ENCODE results near the gene PUM1. TPM values are rescaled to one million over a fixed set of nuclear protein-coding genes. Genes with fewer than 3 reads are reported as not detected.

PUM1 gene
- total and polyA plus RNA-seq, 2 experiments from 2014 or later = 68.6 to 97.4 TPM

DNA sequence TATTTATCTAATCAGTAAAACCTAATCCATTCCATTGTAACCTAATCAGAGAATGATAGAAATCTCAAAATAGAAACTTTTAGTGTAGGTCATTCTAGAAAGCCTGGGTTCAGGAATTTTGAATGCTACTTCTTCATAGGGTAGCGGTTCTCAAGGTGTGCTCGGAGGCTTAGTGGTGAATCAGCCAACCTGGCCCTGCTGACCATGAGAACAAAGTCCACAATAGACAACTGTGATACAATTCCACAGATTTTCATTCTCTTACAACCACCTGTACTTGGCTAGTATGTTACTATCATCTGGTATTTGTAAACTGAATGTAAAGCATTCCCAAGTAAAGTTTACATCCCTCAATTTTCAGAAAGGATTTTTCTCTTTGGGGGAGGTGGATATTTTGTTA, 7.5 kb upstream of the PUM1 start:
- H3K79me2 ChIP-seq = no peaks in the 10 kb centered on the region
- peaks cover 6% of the 10 kb centered on the region for H3K4me1 ChIP-seq (ENCODE audit: insufficient read depth)
- H3K9me2 ChIP-seq (replicated peaks; ENCODE audit: insufficient read depth) = no peaks in the 10 kb centered on the region
- H3K9me3 ChIP-seq (ENCODE audit: low read depth) = no peaks in the 10 kb centered on the region
- H3K4me2 ChIP-seq = peak overlapping the region; percentile 5
- no peaks in the 10 kb centered on the region for H4K20me1 ChIP-seq (ENCODE audit: insufficient read depth, poor library complexity, severe bottlenecking)
- peak overlapping the region; percentile 50 for H3K27ac ChIP-seq
- H2AFZ ChIP-seq = no peak overlapping the region
- DNase-seq (ENCODE audit: low spot score) = peak; percentile 54
- no peaks in the 10 kb centered on the region for H3K27me3 ChIP-seq
- TF ChIP-seq EZH2phosphoT487 (IDR thresholded peaks at IDR 0.05; ENCODE audit: low read depth, severe bottlenecking, unreplicated experiment) (no peak), EZH2 (IDR thresholded peaks at IDR 0.05; ENCODE audit: borderline replicate concordance) (no peak)
- TF ChIP-seq, protein P1, sequence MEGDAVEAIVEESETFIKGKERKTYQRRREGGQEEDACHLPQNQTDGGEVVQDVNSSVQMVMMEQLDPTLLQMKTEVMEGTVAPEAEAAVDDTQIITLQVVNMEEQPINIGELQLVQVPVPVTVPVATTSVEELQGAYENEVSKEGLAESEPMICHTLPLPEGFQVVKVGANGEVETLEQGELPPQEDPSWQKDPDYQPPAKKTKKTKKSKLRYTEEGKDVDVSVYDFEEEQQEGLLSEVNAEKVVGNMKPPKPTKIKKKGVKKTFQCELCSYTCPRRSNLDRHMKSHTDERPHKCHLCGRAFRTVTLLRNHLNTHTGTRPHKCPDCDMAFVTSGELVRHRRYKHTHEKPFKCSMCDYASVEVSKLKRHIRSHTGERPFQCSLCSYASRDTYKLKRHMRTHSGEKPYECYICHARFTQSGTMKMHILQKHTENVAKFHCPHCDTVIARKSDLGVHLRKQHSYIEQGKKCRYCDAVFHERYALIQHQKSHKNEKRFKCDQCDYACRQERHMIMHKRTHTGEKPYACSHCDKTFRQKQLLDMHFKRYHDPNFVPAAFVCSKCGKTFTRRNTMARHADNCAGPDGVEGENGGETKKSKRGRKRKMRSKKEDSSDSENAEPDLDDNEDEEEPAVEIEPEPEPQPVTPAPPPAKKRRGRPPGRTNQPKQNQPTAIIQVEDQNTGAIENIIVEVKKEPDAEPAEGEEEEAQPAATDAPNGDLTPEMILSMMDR (IDR thresholded peaks at IDR 0.05; ENCODE audit: poor library complexity) = no peak
- no peak overlapping the region for H3K4me3 ChIP-seq
- 70% methylated on average over 2 of the region's 2 CpGs for WGBS (ENCODE audit: low lambda C conversion rate, missing lambda C conversion rate)
- H3K36me3 ChIP-seq (replicated peaks; ENCODE audit: insufficient read depth, low read depth) = no peaks in the 10 kb centered on the region

DNA sequence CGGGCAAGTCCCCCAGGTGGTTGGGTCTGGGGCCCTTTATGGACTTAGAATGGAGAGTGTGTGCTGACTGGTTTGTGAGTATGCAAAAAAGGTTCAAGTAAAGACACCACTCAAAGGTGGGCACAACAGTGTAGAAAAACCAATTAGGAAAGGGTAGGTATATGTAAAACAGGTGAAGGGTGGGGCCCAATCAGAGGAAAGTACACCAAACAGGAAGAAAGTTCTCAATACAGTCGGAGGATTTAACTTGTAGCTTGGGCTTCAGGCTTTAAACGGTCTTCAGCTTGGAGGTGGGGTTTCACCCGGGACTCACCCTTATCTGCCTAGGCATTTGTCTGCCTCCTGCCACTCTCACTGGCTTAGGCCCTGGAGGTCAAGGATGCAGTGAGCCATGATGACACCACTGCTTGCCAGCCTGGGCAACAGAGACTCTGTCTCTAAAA, 6.8 kb upstream of the PUM1 start:
- Histone ChIP-seq H3K27me3 (no peaks in the 10 kb centered on the region), H3K79me2 (no peaks in the 10 kb centered on the region), H2AFZ (no peak overlapping the region), H3K27ac (peak overlapping the region; percentile 5), H3K9me3 (ENCODE audit: low read depth) (no peaks in the 10 kb centered on the region), H4K20me1 (ENCODE audit: insufficient read depth, poor library complexity, severe bottlenecking) (no peaks in the 10 kb centered on the region), H3K4me1 (ENCODE audit: insufficient read depth) (peaks cover 6% of the 10 kb centered on the region), H3K4me3 (no peak overlapping the region), H3K4me2 (no peak overlapping the region), H3K9me2 (replicated peaks; ENCODE audit: insufficient read depth) (no peaks in the 10 kb centered on the region), H3K36me3 (replicated peaks; ENCODE audit: insufficient read depth, low read depth) (no peaks in the 10 kb centered on the region)
- WGBS (ENCODE audit: low lambda C conversion rate, missing lambda C conversion rate) = 36% methylated on average over 4 of the region's 4 CpGs
- DNase-seq (ENCODE audit: low spot score) = no peak
- TF ChIP-seq, protein P1 (IDR thresholded peaks at IDR 0.05; ENCODE audit: poor library complexity) = no peak
- no peak for TF ChIP-seq EZH2phosphoT487 (IDR thresholded peaks at IDR 0.05; ENCODE audit: low read depth, severe bottlenecking, unreplicated experiment)
- no peak for TF ChIP-seq EZH2 (IDR thresholded peaks at IDR 0.05; ENCODE audit: borderline replicate concordance)

DNA sequence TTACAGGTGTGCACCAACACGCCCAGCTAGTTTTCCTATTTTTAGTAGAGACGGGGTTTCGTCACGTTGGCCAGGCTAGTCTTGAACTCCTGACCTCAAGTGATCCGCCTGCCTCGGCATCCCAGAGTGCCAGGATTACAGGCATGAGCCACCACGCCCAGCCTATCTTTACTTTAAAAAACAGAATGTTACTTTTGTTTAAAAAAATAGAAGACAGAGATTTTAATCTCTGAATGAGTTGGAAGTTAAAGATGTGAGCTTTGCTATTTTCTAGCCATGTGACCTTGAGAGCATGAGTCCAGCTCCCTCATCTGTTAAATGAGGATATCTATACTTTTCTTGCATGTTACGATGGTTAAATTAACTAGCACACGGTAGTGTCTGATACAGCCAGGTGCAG, 3.9 kb upstream of the PUM1 start:
- Histone ChIP-seq H3K4me3 (no peak overlapping the region), H3K9me3 (ENCODE audit: low read depth) (no peaks in the 10 kb centered on the region), H3K27ac (no peak overlapping the region), H3K27me3 (no peaks in the 10 kb centered on the region), H2AFZ (no peak overlapping the region), H3K36me3 (replicated peaks; ENCODE audit: insufficient read depth, low read depth) (no peaks in the 10 kb centered on the region), H3K9me2 (replicated peaks; ENCODE audit: insufficient read depth) (no peaks in the 10 kb centered on the region), H4K20me1 (ENCODE audit: insufficient read depth, poor library complexity, severe bottlenecking) (no peaks in the 10 kb centered on the region), H3K79me2 (peaks cover 8% of the 10 kb centered on the region), H3K4me2 (no peak overlapping the region), H3K4me1 (ENCODE audit: insufficient read depth) (peaks cover 6% of the 10 kb centered on the region)
- DNase-seq (ENCODE audit: low spot score) = no peak
- TF ChIP-seq EZH2phosphoT487 (IDR thresholded peaks at IDR 0.05; ENCODE audit: low read depth, severe bottlenecking, unreplicated experiment) (no peak), EZH2 (IDR thresholded peaks at IDR 0.05; ENCODE audit: borderline replicate concordance) (no peak)
- TF ChIP-seq, protein P1 (IDR thresholded peaks at IDR 0.05; ENCODE audit: poor library complexity) = no peak
- WGBS (ENCODE audit: low lambda C conversion rate, missing lambda C conversion rate) = 73% methylated on average over 9 of the region's 9 CpGs
